Midbrain (tissue), 1 donor: ENCODE results near the gene PDYN.
"Not testable (repeated sequence)": the region's sequence is repeated elsewhere in the genome, so short reads cannot be mapped to it uniquely, and the experiment has no call there.

Experiments used
- DNase-seq: peaks from one replicate; lab custom pipeline; 2025; lab: John Stamatoyannopoulos, UW

PDYN gene

DNA sequence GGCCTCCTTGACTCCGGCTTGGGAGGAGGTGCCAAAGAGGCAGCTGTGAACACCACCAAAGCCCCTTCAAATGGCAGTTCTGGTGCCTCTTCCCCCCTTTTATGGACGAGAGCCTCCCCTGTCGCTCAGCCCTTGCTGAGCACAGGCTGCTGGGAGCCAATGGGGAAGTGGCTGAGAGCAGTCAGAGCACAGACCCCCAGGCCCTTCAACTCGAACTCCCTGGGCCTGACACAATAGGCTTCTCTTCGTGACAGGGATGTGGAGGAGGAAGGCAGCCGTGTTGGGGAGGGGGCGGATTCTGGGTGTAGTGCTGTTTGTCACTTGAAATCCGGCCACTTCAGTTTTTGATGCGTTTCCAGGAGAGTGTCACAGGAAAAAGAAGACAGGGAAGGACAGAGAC is at the start of gene PDYN:
Gene PDYN (minus strand): TSS at position 73 of the 400 bp plus-strand sequence. CDS start 10,974 bp downstream, outside the sequence.
- DNase-seq = no peak

DNA sequence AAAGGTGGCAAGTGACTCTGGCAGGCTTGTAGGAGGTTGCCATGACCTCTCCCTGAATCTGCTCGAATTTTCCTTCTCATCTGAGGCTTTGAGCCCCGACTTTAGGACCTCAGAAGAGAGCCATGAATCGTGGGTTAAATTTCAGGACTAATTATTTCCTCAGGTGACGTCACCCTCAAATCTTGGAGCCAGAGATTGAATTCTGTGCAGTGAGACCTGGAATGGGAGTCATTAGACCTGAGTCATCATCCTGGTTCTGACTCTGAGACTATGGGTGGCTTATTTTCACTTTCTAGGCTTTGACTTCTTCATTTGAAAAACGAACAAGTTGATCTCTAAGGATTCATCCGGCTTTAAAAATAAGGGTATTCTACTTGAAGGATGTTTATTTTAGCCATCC is 48.5 kb upstream of the PDYN start:
- DNase-seq = no peak

DNA sequence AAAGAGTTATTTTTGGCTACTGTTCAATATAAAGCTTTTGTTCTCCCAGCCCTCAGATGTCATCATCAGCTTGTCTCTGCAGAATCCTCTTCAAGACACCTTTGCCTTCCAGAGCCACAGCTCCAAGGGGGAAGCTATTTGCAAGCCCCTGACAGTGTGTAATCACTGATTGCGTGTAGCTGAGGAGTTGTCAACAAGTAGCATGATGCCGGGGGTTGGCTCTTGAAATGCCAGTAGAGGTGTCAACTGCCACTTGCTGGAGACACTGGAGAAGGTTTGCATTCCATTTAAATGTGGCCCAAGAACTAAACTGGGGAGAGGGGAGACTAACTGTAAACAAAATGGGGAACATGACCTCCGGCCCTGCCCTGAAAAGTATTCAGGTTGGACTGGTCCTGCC is 44.3 kb upstream of the PDYN start:
- DNase-seq = no peak

DNA sequence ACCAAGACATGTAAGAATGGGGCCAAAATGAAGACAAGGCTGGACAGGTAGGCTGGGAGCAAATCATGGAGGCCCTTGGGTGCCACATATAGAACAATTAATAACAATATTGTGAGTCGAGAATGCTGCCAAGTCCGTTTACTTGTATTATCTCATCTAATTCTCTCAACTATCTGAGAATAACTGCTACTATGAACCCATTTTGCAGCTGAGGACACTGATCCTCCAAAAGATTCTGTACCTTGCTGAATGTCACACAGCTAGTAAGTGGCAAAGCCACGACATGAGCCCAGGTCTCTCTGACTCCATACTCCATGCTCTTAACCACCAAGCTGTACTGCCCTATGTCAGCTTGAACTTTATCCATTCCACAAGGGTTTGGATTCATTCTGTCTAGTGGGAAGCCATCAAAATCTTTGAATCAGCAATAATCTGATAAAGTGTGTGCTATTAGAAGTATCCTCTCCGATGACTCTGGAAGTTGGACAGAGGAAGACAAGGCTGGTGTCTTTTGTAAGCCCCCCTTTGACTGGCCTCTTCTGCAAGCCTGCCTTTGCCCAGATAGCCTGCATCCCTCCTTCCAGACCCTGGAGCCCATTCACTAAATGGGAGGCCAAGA is 43.5 kb upstream of the PDYN start:
- DNase-seq = no peak

DNA sequence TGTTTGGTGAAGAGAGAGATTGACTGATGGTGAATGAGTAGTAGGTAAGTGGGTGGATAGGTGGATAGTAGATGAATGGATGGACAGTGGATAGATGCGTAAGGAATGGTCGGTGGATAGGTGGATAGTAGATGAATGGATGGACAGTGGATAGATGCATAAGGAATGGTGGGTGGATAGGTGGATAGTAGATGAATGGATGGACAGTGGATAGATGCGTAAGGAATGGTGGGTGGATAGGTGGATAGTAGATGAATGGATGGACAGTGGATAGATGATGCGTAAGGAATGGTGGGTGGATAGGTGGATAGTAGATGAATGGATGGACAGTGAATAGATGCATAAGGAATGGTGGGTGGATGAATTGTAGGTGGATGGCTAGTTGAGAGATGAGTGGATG is 42.5 kb upstream of the PDYN start:
- DNase-seq = not testable (repeated sequence)

DNA sequence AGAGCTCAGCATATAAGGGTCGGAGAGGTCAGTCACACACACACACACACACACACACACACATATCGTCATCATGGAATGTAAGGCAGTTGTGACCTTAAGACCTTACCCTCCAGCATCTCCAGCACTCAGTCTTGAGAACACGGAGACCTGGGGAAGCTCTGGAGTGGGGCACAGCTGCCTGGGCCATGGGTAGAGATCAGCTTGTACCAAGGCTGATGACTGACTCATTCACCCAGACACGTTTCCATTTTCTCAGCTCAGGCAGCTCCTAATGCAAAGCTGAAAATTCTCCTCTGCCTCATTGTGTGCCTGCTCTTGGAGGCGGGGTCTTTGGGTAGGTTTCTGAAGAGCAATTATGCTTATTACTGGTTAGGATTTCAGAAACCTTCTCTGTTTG is 38.3 kb upstream of the PDYN start:
- no peak for DNase-seq

DNA sequence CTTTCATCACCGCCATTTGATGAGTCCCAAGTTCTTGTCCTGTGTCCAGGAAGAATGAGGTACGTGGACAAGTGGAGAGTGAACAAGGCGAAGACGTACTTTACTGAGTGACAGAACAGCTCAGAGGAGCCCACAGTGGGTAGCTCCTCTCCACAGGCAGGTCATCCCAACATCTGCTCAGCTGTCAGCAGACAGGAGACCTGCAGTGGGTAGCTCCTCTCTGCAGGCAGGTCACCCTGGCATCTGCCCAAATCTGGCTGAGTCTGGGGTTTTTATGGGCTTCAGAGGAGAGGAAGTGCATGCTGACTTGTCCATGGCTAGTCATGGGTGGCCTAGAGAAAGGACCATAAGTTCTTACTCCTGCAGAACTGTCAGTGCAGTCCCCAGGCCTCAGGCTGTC is 32.7 kb upstream of the PDYN start:
- no peak for DNase-seq

DNA sequence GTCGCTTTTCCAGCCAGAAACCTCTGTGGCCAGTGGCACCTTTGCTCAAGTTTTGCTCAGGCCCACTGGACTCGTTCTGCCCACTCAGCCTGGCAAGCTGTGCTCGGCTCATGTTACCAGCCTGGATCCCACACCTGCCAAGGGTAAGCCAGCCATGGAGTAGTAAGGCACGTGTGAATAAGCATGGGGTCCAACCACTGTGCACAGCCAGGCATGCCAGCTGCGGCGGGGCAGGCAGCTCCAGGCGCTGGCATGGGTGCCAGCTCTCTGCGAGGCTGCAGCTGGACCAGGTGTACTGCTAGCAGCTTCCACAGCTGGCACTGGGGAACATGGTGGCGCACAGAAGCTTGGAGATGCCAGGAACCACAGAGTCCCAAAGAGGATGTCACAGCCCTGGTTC is 32.1 kb upstream of the PDYN start:
- no peak for DNase-seq

DNA sequence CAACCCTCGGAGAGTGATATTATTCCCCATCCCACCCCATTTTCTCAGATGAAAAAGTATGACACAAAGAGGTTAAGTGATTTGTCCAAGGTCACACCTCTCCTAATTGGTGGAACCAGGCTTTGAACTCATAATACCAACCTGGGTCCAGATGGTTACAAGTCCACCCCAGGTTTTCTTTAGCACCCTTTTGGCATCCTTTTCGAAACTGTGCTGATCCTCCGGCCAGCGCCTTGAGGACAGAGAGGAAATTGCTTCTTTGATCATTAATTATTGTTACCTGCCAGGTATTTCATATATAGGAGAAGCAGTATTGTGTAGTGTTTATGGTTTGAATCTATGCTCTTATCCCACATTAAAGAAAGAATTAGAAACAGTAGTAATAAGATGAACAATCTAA is 29.3 kb upstream of the PDYN start:
- DNase-seq = no peak

DNA sequence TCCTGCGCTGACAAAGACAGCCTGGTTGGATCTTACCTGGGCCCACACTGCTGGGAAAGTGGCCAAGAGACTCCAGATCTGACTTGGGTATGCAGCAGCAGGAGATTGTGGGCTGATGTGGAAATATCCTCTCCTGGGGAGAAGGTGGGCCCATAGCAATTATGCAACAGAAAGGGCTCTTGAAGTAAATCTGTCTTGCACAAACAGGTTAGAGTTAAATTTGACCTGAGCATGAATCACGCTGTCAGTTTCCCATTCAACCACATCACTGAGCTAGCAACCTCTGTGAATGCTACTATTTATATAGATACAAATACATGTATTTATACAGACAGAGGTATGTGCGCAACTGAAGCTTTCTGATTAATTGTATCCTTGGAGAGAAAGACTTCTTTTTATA is 28.3 kb upstream of the PDYN start:
- no peak for DNase-seq

DNA sequence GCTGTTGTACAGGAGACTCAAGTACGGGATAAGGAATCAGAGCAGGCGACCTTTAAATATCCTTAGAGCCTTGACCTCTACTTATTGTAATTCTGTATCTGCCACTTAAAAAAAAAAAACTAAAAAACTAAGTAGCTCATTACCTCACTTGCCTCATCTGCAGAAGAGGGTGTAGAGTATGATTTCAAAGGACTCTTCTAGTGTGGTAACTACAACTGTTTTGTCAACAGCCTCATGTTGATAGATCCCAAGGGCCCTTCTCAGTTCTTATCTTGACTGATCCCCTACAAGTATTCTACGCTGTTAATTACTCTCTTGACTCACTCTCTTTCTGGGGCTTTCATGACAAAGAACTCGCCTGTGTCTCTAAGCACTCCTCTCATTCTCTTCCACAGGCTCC is 16.7 kb upstream of the PDYN start:
- DNase-seq = no peak

DNA sequence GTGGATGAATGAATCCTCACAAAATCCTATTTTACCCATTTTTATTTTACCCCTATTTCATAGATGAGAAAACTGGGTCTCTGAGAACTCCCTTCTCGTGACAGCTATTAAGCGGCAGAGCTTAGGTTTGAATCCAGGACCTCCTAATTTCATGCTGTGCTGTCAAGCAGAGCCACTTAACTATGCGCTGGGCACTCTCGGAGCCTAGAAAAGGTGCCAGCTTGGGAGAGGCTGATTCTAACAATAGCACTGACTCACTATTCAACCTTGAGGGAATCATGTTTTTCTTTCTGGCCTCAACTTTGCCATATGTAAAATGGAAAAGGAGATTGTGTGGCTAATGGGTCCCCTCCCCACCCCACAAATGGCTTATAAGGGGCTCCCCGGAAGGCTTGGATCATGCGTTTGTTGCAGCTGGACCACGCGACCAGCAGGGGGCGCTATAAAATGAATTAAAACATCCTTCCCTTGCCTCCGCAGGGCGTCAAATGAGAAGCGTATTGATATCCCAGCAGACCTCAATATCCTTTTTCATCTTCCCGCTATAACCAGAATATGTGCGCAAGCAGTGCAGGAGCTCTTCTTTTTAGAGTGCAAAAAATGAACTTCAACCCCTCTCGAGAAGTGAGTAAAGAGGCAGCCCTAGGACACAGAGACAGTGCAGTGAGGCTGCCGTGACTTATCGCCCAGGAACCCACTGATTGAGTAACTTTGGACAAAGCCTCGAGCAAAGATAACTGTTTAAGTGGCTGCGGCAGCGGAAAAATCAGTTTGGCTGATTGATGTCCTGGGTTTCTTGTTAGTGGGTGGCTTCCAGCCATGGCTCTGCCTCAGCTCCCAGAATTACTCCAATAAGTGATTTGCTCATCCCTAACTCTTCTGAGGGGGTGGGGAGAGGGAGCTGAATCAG is 12.8 kb upstream of the PDYN start:
- peak; percentile 19 for DNase-seq

DNA sequence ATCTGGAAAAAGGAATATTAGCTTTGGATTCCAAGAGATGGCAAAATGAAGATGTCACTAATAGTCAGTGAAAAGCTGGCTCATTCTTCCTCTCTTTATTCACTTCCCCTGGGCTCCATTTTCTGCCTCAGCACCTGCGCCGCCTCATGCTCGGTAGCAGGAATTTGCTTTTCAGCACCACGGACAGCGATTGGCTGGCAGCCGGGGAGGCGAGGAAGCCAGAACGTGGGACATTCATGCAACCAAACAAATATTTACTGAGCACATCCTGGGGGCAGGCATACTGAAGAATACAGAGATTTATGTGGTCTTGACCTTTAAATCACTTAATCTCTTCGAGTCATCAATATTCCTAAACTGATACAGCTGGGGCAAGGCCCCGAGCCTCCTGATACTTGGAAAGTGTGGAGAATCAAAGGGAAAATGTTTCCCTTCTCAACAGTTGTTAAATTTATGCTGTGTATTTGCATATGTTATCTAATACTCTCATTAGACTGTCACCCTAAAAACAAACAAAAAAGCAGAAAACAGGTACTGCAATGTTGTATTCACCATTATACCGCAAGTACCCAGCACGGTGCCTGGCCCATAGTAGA is 12.1 kb upstream of the PDYN start:
- DNase-seq = peak; percentile 43

DNA sequence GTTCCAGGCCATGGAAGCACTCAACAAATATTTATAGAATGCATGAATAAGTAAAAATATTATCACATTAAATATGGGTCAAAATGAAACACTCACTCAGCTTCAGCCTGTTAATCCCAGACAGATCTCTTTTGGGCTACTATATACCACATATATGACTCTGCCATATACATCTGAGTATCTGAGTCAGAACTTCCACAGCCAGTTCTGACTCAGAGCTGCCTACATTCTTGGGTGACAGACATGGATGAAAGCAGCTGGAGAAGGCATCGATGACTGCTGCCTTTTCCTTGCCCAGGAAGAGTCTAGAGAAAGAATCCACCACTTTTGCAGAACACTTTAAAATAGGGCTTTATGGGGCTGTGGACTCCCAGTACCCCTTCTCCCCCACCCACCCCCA is 11.5 kb upstream of the PDYN start:
- no peak for DNase-seq

DNA sequence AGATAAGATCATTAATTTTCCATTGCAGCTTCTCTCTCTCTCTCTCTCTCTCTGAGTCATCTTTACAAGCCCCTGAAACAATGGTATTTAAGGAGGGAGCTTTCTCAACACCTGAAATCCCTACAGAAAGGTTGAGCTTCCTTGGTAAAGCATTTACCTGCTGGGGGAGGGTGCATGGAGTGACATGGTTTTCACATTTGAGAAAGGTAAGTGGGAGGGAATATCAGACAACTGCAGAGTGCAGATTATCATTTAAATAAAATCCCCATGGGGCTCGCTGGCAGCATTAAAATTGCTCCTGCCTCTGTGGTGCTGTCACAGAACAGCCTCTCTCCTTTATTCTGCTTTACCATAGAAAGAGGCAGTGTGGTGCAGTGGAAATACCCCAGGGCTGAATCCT is 10.3 kb upstream of the PDYN start:
- DNase-seq = no peak

DNA sequence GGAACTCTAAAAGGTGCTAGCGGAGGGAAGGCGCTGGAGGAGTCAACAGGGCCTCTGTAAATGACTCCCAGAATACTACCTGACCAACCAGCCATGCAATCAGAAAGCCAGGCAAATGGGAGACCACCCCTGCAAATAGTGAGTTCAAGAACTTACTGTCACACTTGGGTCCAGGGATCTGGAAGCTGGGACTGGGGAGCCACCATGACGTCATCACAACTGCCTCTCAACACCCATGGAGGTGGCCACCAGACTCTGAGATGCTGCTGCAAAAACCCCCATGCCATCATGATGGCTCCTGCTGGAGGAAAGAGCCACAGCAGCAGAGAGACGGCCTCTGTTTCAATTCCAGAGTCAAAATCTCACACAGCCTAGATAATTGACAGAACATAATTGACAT is 8.5 kb upstream of the PDYN start:
- DNase-seq = no peak

DNA sequence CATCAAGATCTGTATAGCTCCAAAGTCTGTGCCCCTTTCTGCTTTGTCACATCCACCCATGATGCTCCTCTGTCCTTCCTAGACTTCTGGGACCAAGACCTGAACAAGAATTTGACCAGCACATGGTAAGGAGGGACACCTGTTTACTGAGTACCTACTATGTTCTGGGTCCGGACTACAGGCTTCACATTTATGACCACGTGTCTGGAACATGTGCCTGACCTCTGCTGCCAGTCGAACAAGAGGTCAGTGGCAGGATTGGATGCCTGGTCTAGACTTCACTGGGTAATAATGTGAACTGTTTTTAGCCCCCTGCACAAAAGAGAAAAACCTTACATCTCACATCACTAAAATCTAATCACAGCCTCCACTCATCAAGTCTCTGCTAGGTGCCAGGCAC is 7.3 kb upstream of the PDYN start:
- DNase-seq = no peak

DNA sequence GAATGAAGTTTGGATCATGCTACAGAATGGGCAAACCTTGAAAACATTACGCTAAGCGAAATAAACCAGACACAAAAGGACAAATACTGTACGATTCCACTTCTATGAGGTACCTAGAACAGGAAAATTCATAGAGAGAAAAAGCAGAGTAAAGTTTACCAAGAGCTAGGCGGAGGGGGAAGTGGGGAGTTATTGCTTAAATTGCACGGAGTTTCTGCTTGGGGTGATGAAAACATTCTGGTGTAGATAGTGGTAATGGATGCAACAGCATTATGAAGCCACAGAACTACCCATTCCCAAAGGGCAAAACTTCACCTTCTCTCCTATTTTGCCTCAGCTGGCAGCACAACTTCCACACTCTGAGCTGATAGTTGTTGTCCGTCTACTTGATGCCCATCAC is 6.4 kb upstream of the PDYN start:
- DNase-seq = no peak

DNA sequence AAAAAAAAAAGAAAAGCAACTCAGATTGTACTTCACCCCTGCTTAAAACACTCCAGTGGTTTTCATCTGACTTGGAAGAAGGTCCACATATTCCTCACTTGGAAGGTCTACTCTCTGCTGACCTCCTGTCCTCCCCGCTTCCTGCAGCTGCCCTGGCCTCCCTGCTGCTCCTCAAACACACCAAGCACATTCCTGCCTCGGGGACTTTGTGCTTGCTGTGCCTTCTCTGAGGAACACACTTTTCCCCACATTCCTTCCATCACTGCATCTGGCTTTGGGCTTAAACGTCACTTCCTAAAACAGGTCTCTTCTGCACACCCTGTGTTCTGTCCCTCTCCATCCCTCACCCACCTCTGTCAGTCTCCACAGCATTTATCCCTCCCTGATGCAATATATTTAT is 4.9 kb upstream of the PDYN start:
- no peak for DNase-seq

DNA sequence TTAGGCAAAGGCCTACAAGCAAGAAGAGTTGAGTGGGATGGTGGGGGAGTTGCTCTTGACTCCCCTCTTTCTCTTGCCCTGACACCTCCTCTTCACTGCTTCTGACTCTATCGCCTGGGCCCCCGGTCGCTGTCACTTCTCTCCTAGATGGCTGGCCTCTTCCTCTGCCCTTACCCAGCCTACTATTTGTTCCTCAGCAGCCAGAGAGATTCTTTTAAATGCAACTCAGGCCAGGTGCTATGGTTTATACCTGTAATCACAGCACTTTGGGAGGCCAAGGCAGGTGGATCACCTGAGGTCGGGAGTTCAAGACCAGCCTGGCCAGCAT is 4.3 kb upstream of the PDYN start:
- DNase-seq = no peak

DNA sequence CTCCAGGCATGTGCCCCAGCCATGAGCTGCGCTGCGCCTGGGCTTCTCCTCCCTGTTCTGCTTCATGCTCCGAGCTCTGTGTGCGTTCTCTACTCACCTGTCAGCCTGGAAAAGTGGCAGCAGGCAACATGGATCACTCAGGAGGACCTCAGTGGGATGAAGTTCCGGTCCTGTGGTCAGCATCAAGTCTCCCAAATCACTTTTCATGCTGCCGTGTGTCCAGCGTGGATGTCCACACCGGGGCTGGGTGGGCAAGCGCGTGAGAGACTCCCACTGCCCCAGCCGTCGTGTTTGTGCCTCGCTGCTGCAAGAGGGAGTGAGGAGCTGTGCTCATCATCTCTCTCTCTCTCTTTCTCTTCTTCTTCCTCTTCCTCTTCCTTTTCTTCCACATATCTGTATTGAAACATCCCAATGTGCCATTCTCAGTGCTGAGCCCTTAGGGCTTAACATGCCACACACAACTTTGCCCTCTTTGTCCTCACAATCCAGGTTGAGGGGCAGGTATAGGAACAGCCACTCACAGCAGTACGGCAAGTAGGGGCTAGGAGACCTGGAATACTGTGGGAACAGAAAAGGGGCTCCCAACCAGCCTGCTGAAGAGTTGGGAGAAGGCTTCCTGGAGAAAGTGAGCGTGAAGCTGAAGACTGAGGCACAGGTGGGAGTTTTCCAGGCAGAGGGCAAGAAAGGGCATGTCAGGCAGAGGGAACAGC is 3.8 kb upstream of the PDYN start:
- DNase-seq = no peak

DNA sequence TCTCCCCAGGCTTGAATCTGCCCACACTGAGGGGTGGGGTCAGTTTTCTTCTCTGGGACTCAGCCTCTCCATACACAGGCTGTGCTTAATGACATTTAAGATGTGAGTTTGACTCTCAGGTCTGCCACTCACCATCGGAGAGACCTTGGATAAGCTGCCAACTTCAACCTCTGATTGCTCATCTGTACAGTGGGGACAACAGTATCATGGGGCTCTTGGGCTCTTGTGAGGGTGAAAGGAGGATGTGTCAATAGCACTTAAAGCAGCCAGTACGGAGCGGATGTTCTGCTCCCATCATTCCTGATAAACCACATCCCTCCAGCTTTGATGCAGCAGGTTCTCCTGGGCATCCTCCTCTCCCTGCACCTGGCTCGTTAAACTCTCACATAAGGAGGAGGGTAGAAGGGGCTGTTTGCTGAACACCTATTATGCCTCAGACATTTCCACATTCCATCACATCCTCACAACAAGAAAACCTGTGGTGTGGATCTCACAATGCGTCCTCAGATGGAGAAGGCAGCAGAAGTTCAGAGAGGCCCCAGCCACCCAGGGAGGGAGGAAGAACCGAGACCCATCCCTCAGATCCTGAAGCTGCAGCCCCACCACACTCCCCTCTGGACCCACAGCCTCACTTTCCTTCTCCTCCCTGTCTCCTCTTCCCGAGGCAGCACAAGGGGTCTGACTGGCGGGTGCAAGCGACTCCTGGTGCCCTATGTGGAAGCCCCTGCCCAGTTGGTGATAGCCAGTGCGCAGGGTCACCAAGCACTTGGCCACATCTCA is 1.9 kb upstream of the PDYN start:
- DNase-seq = no peak
